GM23338 (cell line): Measurements from ENCODE around the gene NTMT1. TPM values are rescaled to one million over a fixed set of nuclear protein-coding genes. Genes with fewer than 3 reads are reported as not detected.

Source experiments
- NANOG ChIP-seq: IDR thresholded peaks from 2 replicates; pipeline ENCODE4 v1.6.1; 2016; ENCODE audit warnings: antibody characterized with exemption, borderline replicate concordance
- polyA plus RNA-seq: library from polyadenylated mRNA; unstranded; fragments of >200 nt; fragmentation: Nextera tagmentation; extraction: Ambion mirVana; gene quantifications from 2 replicates; pipeline ENCODE4 v1.2.1, GENCODE V29; 2016
- total RNA-seq: library from RNA; depleted of rRNA; stranded (reverse); fragments of >200 nt; shearing (Covaris generic); gene quantifications from 2 replicates; pipeline ENCODE4 v1.2.3, GENCODE V29; 2014
- TF ChIP-seq, protein P1 (sequence below): fragments of 250-450 bp; sonication (Bioruptor Pico); IDR thresholded peaks from 2 replicates; pipeline ENCODE4 v1.5.0; 2020; ENCODE audit warnings: mild to moderate bottlenecking, moderate library complexity
- TF ChIP-seq, protein P2 (sequence below): IDR thresholded peaks from one replicate; pipeline ENCODE4 v1.6.1; 2018; ENCODE audit warnings: antibody characterized with exemption; ENCODE audit not compliant: unreplicated experiment

NTMT1 gene
- total and polyA plus RNA-seq, 2 experiments from 2014 or later: 59.4 to 108 TPM

DNA sequence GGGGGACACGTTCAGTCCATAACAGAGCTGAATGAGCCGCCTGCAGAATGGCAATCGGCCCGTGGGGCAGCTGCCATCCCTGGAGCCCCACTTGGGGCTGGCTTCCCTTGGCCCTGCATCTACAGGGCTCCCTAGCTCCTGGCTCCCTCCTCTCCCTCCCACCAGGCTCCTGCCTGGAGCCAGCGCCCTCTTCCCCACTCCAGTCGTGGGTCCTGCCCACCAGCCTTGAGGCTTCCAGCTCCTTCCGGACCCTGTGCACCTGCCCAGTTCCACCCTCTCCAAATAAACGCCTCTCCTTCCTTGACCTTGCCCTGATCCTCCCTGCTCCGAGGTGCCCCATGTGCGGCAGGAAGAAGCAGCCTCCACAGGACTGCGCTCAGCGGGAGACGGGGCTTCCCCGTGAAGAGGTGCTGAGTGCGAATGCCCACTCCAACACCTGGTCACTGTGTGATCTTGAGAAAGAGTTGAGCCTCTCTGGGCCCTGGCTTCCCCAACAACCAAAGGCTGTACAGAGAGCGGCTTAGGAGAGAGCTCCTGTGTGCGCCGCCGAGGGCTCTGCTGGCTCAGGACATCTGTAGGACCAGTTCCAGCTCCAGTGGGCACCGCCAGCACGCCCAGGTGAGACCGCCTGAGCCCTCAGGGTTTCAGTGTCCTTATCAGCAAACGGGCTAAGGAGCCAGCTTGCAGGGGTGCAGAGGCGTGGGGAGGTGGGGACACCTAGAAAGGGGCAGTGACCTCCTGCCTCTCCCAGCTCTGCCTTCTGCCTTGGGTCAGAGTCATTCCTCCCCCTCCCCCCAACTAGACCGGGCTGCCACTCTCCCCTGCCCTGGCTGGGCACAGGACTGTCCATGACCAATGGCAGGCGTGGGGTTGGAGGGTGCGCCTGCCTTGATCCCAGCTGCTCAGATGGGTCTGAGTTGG lies 17.1 kb upstream of the NTMT1 start (continued):
- TF ChIP-seq, protein P1, sequence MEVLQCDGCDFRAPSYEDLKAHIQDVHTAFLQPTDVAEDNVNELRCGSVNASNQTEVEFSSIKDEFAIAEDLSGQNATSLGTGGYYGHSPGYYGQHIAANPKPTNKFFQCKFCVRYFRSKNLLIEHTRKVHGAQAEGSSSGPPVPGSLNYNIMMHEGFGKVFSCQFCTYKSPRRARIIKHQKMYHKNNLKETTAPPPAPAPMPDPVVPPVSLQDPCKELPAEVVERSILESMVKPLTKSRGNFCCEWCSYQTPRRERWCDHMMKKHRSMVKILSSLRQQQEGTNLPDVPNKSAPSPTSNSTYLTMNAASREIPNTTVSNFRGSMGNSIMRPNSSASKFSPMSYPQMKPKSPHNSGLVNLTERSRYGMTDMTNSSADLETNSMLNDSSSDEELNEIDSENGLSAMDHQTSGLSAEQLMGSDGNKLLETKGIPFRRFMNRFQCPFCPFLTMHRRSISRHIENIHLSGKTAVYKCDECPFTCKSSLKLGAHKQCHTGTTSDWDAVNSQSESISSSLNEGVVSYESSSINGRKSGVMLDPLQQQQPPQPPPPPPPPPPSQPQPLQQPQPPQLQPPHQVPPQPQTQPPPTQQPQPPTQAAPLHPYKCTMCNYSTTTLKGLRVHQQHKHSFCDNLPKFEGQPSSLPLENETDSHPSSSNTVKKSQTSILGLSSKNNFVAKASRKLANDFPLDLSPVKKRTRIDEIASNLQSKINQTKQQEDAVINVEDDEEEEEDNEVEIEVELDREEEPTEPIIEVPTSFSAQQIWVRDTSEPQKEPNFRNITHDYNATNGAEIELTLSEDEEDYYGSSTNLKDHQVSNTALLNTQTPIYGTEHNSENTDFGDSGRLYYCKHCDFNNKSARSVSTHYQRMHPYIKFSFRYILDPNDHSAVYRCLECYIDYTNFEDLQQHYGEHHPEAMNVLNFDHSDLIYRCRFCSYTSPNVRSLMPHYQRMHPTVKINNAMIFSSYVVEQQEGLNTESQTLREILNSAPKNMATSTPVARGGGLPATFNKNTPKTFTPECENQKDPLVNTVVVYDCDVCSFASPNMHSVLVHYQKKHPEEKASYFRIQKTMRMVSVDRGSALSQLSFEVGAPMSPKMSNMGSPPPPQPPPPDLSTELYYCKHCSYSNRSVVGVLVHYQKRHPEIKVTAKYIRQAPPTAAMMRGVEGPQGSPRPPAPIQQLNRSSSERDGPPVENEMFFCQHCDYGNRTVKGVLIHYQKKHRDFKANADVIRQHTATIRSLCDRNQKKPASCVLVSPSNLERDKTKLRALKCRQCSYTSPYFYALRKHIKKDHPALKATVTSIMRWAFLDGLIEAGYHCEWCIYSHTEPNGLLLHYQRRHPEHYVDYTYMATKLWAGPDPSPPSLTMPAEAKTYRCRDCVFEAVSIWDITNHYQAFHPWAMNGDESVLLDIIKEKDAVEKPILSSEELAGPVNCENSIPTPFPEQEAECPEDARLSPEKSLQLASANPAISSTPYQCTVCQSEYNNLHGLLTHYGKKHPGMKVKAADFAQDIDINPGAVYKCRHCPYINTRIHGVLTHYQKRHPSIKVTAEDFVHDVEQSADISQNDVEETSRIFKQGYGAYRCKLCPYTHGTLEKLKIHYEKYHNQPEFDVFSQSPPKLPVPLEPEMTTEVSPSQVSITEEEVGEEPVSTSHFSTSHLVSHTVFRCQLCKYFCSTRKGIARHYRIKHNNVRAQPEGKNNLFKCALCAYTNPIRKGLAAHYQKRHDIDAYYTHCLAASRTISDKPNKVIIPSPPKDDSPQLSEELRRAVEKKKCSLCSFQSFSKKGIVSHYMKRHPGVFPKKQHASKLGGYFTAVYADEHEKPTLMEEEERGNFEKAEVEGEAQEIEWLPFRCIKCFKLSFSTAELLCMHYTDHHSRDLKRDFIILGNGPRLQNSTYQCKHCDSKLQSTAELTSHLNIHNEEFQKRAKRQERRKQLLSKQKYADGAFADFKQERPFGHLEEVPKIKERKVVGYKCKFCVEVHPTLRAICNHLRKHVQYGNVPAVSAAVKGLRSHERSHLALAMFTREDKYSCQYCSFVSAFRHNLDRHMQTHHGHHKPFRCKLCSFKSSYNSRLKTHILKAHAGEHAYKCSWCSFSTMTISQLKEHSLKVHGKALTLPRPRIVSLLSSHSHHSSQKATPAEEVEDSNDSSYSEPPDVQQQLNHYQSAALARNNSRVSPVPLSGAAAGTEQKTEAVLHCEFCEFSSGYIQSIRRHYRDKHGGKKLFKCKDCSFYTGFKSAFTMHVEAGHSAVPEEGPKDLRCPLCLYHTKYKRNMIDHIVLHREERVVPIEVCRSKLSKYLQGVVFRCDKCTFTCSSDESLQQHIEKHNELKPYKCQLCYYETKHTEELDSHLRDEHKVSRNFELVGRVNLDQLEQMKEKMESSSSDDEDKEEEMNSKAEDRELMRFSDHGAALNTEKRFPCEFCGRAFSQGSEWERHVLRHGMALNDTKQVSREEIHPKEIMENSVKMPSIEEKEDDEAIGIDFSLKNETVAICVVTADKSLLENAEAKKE (CRISPR knock-in tag): no peak
- TF ChIP-seq, protein P2, sequence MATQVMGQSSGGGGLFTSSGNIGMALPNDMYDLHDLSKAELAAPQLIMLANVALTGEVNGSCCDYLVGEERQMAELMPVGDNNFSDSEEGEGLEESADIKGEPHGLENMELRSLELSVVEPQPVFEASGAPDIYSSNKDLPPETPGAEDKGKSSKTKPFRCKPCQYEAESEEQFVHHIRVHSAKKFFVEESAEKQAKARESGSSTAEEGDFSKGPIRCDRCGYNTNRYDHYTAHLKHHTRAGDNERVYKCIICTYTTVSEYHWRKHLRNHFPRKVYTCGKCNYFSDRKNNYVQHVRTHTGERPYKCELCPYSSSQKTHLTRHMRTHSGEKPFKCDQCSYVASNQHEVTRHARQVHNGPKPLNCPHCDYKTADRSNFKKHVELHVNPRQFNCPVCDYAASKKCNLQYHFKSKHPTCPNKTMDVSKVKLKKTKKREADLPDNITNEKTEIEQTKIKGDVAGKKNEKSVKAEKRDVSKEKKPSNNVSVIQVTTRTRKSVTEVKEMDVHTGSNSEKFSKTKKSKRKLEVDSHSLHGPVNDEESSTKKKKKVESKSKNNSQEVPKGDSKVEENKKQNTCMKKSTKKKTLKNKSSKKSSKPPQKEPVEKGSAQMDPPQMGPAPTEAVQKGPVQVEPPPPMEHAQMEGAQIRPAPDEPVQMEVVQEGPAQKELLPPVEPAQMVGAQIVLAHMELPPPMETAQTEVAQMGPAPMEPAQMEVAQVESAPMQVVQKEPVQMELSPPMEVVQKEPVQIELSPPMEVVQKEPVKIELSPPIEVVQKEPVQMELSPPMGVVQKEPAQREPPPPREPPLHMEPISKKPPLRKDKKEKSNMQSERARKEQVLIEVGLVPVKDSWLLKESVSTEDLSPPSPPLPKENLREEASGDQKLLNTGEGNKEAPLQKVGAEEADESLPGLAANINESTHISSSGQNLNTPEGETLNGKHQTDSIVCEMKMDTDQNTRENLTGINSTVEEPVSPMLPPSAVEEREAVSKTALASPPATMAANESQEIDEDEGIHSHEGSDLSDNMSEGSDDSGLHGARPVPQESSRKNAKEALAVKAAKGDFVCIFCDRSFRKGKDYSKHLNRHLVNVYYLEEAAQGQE: no peak
- no peak for TF ChIP-seq NANOG
